Vagina (tissue), 2 donors: ENCODE data around the gene SCAF11. TPM values are rescaled to one million over a fixed set of nuclear protein-coding genes. Genes with fewer than 3 reads are reported as not detected.

Experiments used
- DNase-seq, 2 donors: peaks; one replicate each; pipeline ENCODE4 v3.0.0-alpha.2; 2017; ENCODE audit errors: extremely low spot score in 2 of 2
- H3K27ac ChIP-seq: fragments of 200-600 bp; sonication (generic); one replicate; pipeline ENCODE4 v1.5.1; 2019
- H3K27me3 ChIP-seq: fragments of 200-600 bp; sonication (generic); one replicate; pipeline ENCODE4 v1.5.1; 2019
- H3K36me3 ChIP-seq, 2 donors: fragments of 200-600 bp; sonication (generic); one replicate each; pipeline ENCODE4 v1.5.1; 2017 to 2019
- H3K4me1 ChIP-seq: fragments of 200-600 bp; sonication (generic); one replicate; pipeline ENCODE4 v1.5.1; 2019
- H3K4me3 ChIP-seq, 2 donors: fragments of 200-600 bp; sonication (generic); 1 replicate in 1 of 2; 2 replicates in 1 of 2; pipeline ENCODE4 v1.5.1; 2016 to 2019
- H3K9me3 ChIP-seq: fragments of 200-600 bp; sonication (generic); one replicate; pipeline ENCODE4 v1.5.1; 2019
- CTCF ChIP-seq, 3 experiments: fragments of 450-650 bp in 2 of 3; fragments of 200-600 bp in 1 of 3; sonication (generic) in 1 of 3; IDR thresholded peaks; one replicate each; pipeline ENCODE4 v1.5.1; 2017 to 2019; ENCODE audit warnings: antibody characterized with exemption in 3 of 3, mild to moderate bottlenecking in 2 of 3, moderate library complexity in 2 of 3
- POLR2A ChIP-seq, 2 donors: fragments of 450-650 bp; IDR thresholded peaks; one replicate each; pipeline ENCODE4 v1.6.1; 2017; ENCODE audit warnings: antibody characterized with exemption in 2 of 2, mild to moderate bottlenecking in 2 of 2, moderate library complexity in 2 of 2
- POLR2AphosphoS5 ChIP-seq, 2 donors: sonication (generic); formaldehyde crosslinking; IDR thresholded peaks; one replicate each; pipeline ENCODE4 v1.9.0; 2017; ENCODE audit warnings: antibody characterized with exemption in 2 of 2, mild to moderate bottlenecking in 2 of 2, low read depth in 1 of 2; ENCODE audit not compliant: insufficient read depth in 1 of 2
- intact Hi-C: fragments of 100-400 bp; cut with DNase I; formaldehyde crosslinking; loops from one replicate; pipeline ENCODE4 v1.15.1; 2023
- total RNA-seq: library from RNA; depleted of rRNA; stranded (reverse); fragments of >200 nt; gene quantifications from one replicate; pipeline ENCODE4 v1.2.3, GENCODE V29; 2016

Gene SCAF11
- total RNA-seq, 1 donor from 2014 or later, result 104 TPM

DNA sequence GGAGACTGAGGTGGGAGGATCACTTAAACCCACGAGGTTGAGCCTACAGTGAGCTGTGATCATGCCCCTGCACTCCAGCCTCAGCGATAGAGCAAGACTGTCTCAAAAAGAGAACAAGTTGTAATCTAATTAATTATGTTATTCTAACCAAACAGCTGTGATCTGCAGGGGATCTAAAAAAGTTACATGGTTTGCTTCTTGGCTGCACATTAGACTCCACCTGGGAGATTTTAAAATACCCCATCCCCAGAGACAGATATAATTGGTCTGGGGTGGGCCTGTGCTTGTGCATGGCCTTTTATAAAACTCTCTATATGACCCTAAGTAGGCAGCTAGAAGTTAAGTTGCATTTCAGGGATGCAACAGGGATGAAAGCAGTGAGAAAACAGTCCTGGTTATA lies 76.7 kb downstream of the SCAF11 start:
- intact Hi-C loops, result no loop called here
- no peak for TF ChIP-seq POLR2AphosphoS5 (IDR thresholded peaks at IDR 0.05; ENCODE audit: insufficient read depth in 1 of 2, low read depth in 1 of 2)
- Histone ChIP-seq H3K27ac (no peak overlapping the region), H3K4me3 (no peak overlapping the region), H3K4me1 (no peaks in the 10 kb centered on the region), H3K27me3 (no peaks in the 10 kb centered on the region), H3K36me3 (peaks cover 0 to 7% of the 10 kb centered on the region in 2 donors), H3K9me3 (no peaks in the 10 kb centered on the region)
- no peak for DNase-seq

DNA sequence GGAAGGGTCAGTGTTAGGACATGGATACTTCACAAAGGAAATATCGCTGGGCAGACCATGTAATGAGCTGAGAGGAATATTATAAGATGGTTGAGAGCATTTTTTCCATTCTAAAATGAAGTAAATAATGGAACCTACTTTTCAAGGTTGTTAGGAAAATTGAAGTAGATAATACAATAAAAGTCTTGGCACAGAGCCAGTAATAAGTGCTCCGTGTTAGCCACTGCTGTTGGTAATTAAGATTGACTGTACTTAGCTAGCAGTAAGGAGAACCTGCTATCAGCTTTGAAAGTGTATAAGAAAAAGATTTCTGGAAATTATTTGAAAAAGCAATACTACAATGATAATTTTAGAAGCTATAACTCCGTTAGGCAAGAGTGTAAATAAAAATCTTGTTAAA lies 77.6 kb downstream of the SCAF11 start:
- Histone ChIP-seq H3K4me3 (no peak overlapping the region), H3K36me3 (no peaks in the 10 kb centered on the region), H3K4me1 (no peaks in the 10 kb centered on the region), H3K27me3 (no peaks in the 10 kb centered on the region), H3K9me3 (no peaks in the 10 kb centered on the region), H3K27ac (no peak overlapping the region)
- intact Hi-C loops, result no loop called here
- no peak for DNase-seq
- TF ChIP-seq POLR2A (IDR thresholded peaks at IDR 0.05), result no peak

DNA sequence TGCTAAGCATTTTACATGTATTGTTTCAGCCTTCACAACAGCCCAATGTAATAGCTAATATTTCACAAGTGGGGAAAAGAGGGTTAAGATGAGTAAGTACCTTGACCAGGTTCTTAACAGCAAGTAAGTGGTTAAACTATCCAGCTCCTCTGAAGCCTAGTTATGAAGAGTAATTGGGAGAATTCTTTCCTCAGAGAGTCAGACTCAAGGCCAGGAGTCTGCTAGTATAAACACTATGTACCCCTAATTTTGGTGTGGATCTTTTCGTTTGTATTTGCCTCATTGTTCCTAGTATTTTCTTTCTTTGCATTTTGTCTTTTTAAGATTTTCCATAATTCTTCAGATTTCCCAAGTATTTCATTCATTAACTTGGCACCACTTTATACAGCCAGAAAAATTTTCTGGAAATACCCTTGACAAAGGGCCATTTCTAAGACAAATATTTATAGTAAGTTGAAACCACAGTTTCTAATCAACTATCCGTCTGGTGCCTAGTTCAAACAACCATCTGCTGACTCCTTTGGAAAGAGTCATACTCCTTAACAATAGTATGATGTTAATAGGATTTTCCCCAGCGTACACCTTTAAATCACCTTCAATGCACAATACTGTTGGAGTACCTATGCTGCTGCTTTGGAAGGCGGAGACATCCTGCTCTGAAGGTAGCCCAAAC lies 81.2 kb downstream of the SCAF11 start:
- Histone ChIP-seq H3K27me3 (no peaks in the 10 kb centered on the region), H3K9me3 (no peaks in the 10 kb centered on the region), H3K4me1 (no peaks in the 10 kb centered on the region), H3K27ac (no peak overlapping the region), H3K36me3 (no peaks in the 10 kb centered on the region), H3K4me3 (no peak overlapping the region)
- TF ChIP-seq POLR2A (IDR thresholded peaks at IDR 0.05) (no peak), CTCF (IDR thresholded peaks at IDR 0.05) (no peak), POLR2AphosphoS5 (IDR thresholded peaks at IDR 0.05; ENCODE audit: insufficient read depth in 1 of 2, low read depth in 1 of 2) (no peak)
- no peak for DNase-seq
- intact Hi-C loops, result no loop called here

- Histone ChIP-seq H3K4me3 (no peak overlapping the region), H3K27me3 (no peaks in the 10 kb centered on the region), H3K4me1 (no peaks in the 10 kb centered on the region), H3K36me3 (no peaks in the 10 kb centered on the region), H3K9me3 (no peaks in the 10 kb centered on the region), H3K27ac (no peak overlapping the region)
- DNase-seq, result no peak
- TF ChIP-seq POLR2A (IDR thresholded peaks at IDR 0.05), result no peak
- no peak for TF ChIP-seq CTCF (IDR thresholded peaks at IDR 0.05)
- TF ChIP-seq POLR2AphosphoS5 (IDR thresholded peaks at IDR 0.05; ENCODE audit: insufficient read depth in 1 of 2, low read depth in 1 of 2), result no peak
- intact Hi-C loops, result no loop called here
These were observed 82.4 kb downstream of the SCAF11 start for GRCh38 chr12:45907955-45908354.

GRCh38 chr12:45898094-45898493 lies 92.3 kb downstream of the SCAF11 start:
- DNase-seq, result no peak
- H3K27me3 ChIP-seq, result no peaks in the 10 kb centered on the region
- intact Hi-C loops, result no loop called here
- no peaks in the 10 kb centered on the region for H3K9me3 ChIP-seq
- no peaks in the 10 kb centered on the region for H3K4me1 ChIP-seq
- peaks cover 0 to 22% of the 10 kb centered on the region in 2 donors for H3K36me3 ChIP-seq
- H3K4me3 ChIP-seq, result no peak overlapping the region
- H3K27ac ChIP-seq, result no peak overlapping the region
- no peak for TF ChIP-seq POLR2A (IDR thresholded peaks at IDR 0.05)
- TF ChIP-seq POLR2AphosphoS5 (IDR thresholded peaks at IDR 0.05; ENCODE audit: insufficient read depth in 1 of 2, low read depth in 1 of 2), result no peak
- TF ChIP-seq CTCF (IDR thresholded peaks at IDR 0.05), result no peak

DNA sequence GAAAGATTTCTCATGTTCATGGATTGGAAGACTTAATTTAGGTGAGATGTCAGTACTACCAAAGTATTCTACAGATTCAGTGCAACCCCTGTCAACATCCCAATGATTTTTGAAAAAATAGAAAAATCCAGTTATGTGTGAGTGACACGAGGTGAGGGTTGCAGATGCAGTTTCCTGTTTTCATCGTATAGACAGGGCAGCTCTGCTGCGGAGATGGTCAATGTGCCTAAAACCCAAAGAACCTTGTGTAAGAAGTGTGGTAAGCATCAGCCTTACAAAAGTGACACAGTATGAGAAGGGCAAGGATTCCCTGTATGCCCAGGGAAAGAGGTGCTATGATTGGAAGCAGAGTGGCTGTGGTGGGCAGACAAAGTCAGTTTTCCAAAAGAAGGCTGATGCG lies 94.4 kb downstream of the SCAF11 start:
- intact Hi-C loops, result no loop called here
- Histone ChIP-seq H3K27me3 (no peaks in the 10 kb centered on the region), H3K27ac (no peak overlapping the region), H3K4me3 (no peak overlapping the region), H3K36me3 (peaks cover 0 to 37% of the 10 kb centered on the region in 2 donors), H3K4me1 (no peaks in the 10 kb centered on the region), H3K9me3 (no peaks in the 10 kb centered on the region)
- TF ChIP-seq POLR2AphosphoS5 (IDR thresholded peaks at IDR 0.05; ENCODE audit: insufficient read depth in 1 of 2, low read depth in 1 of 2), result no peak
- no peak for TF ChIP-seq POLR2A (IDR thresholded peaks at IDR 0.05)
- TF ChIP-seq CTCF (IDR thresholded peaks at IDR 0.05), result no peak
- no peak for DNase-seq
